HL-60/S4 (cell line): ENCODE measurements around the gene AUTS2.

ENCODE experiments used
- in situ Hi-C: fragments of 300-500 bp; cut with MboI; formaldehyde crosslinking; loops from 2 replicates; pipeline ENCODE4 v1.14.3; 2022; ENCODE audit warnings: low sequenced_read_pairs

Gene AUTS2

GRCh38 chr7:69879989-69880388 lies 281.7 kb downstream of the AUTS2 start:
- in situ Hi-C loops, result no loop called here

GRCh38 chr7:69880840-69881239 lies 282.6 kb downstream of the AUTS2 start:
- in situ Hi-C loops, result no loop called here

- in situ Hi-C loops, result no loop called here
Measured at GRCh38 chr7:69882269-69882668, 284.0 kb downstream of the AUTS2 start.

GRCh38 chr7:69883399-69883891 lies 285.2 kb downstream of the AUTS2 start:
- in situ Hi-C loops, result no loop called here

GRCh38 chr7:69885431-69885830 lies 287.2 kb downstream of the AUTS2 start:
- in situ Hi-C loops, result no loop called here

- in situ Hi-C loops, result no loop called here
Measured at GRCh38 chr7:69889338-69889975, 291.2 kb downstream of the AUTS2 start.

- in situ Hi-C loops, result no loop called here
Measured at GRCh38 chr7:69889976-69890351, 291.7 kb downstream of the AUTS2 start.

GRCh38 chr7:69892790-69893189 lies 294.5 kb downstream of the AUTS2 start:
- in situ Hi-C loops, result no loop called here

GRCh38 chr7:69893906-69894305 lies 295.6 kb downstream of the AUTS2 start:
- in situ Hi-C loops, result no loop called here

- in situ Hi-C loops, result no loop called here
Measured at GRCh38 chr7:69895446-69895845, 297.2 kb downstream of the AUTS2 start.

- in situ Hi-C loops, result no loop called here
Measured at GRCh38 chr7:69896121-69896520, 297.8 kb downstream of the AUTS2 start.

GRCh38 chr7:69898189-69898588 lies 299.9 kb downstream of the AUTS2 start:
- in situ Hi-C loops, result no loop called here

- in situ Hi-C loops, result no loop called here
Measured at GRCh38 chr7:69903410-69903809, 305.1 kb downstream of the AUTS2 start.

GRCh38 chr7:69906283-69906995 lies 308.2 kb downstream of the AUTS2 start:
- in situ Hi-C loops, result no loop called here

- in situ Hi-C loops, result no loop called here
Measured at GRCh38 chr7:69907720-69908119, 309.4 kb downstream of the AUTS2 start.

GRCh38 chr7:69908454-69908853 lies 310.2 kb downstream of the AUTS2 start:
- in situ Hi-C loops, result no loop called here

- in situ Hi-C loops, result no loop called here
Measured at GRCh38 chr7:69910150-69910549, 311.9 kb downstream of the AUTS2 start.

GRCh38 chr7:69911337-69911736 lies 313.1 kb downstream of the AUTS2 start:
- in situ Hi-C loops, result no loop called here

- in situ Hi-C loops, result no loop called here
Measured at GRCh38 chr7:69912141-69912540, 313.9 kb downstream of the AUTS2 start.

- in situ Hi-C loops, result no loop called here
Measured at GRCh38 chr7:69912846-69913245, 314.6 kb downstream of the AUTS2 start.

- in situ Hi-C loops, result no loop called here
Measured at GRCh38 chr7:69919426-69920111, 321.3 kb downstream of the AUTS2 start.

GRCh38 chr7:69920797-69921196 lies 322.5 kb downstream of the AUTS2 start:
- in situ Hi-C loops, result no loop called here
